Glomerular visceral epithelial cell (primary cell): Measurements from ENCODE around the gene TTC9.

Source experiments
- DNase-seq: peaks from one replicate; pipeline ENCODE4 v3.0.0-alpha.2; 2016; ENCODE audit errors: extremely low spot score

Gene TTC9

GRCh38 chr14:70645892-70646291 is 4.2 kb downstream of the TTC9 start:
- DNase-seq = no peak

GRCh38 chr14:70646705-70647104 is 5.0 kb downstream of the TTC9 start:
- DNase-seq = no peak

GRCh38 chr14:70648346-70648745 is 6.6 kb downstream of the TTC9 start:
- no peak for DNase-seq

- no peak for DNase-seq
Measured at GRCh38 chr14:70649803-70650202, 8.1 kb downstream of the TTC9 start.

GRCh38 chr14:70651522-70651921 is 9.8 kb downstream of the TTC9 start:
- no peak for DNase-seq

GRCh38 chr14:70652871-70653270 is 11.2 kb downstream of the TTC9 start:
- DNase-seq = peak; percentile 60

- DNase-seq = no peak
Measured at GRCh38 chr14:70653662-70654061, 11.9 kb downstream of the TTC9 start.

GRCh38 chr14:70654632-70655031 is 12.9 kb downstream of the TTC9 start:
- DNase-seq = peak; percentile 44

GRCh38 chr14:70655110-70655826 is 13.6 kb downstream of the TTC9 start:
- DNase-seq = no peak

GRCh38 chr14:70658899-70659298 is 17.2 kb downstream of the TTC9 start:
- DNase-seq = no peak

GRCh38 chr14:70660967-70661893 is 19.5 kb downstream of the TTC9 start:
- DNase-seq = no peak

- no peak for DNase-seq
Measured at GRCh38 chr14:70662080-70662479, 20.4 kb downstream of the TTC9 start.

- no peak for DNase-seq
Measured at GRCh38 chr14:70662816-70663215, 21.1 kb downstream of the TTC9 start.

- DNase-seq = peak; percentile 71
Measured at GRCh38 chr14:70663707-70664179, 22.0 kb downstream of the TTC9 start.

- no peak for DNase-seq
Measured at GRCh38 chr14:70664698-70665447, 23.2 kb downstream of the TTC9 start.

- peak; percentile 62 for DNase-seq
Measured at GRCh38 chr14:70665448-70666360, 24.0 kb downstream of the TTC9 start.

- no peak for DNase-seq
Measured at GRCh38 chr14:70666361-70666686, 24.6 kb downstream of the TTC9 start.

- no peak for DNase-seq
Measured at GRCh38 chr14:70670992-70671651, 29.4 kb downstream of the TTC9 start.

GRCh38 chr14:70671652-70672644 is 30.2 kb downstream of the TTC9 start:
- DNase-seq = no peak
